PC-3 (cell line): Measurements from ENCODE around the gene CYB5B. TPM values are rescaled to one million over a fixed set of nuclear protein-coding genes. Genes with fewer than 3 reads are reported as not detected.
A peak's percentile ranks its signal among the peaks of the same experiment; 100 is the strongest.

Experiments used
- ATAC-seq: fragments of 200-7000 bp; cut with Tn5 transposase; 2 replicates; pipeline ENCODE4 v1.9.1; 2020; ENCODE audit warnings: mild to moderate bottlenecking, moderate library complexity
- BruUV-seq: library from RNA; stranded (reverse); fragments of 400-500 nt; replicated peaks from 2 replicates; lab custom pipeline; 2021; lab: Mats Ljungman, UMichigan
- CTCF ChIA-PET: fragments of 300-600 bp; sonication (Branson Sonifier 250); formaldehyde crosslinking; loops from one replicate; lab custom pipeline; 2022; ENCODE audit warnings: antibody characterized with exemption; lab: Charles Lee
- POLR2A ChIA-PET: fragments of 300-600 bp; sonication (Branson Sonifier 250); formaldehyde crosslinking; loops from one replicate; lab custom pipeline; 2022; ENCODE audit warnings: antibody characterized with exemption; ENCODE audit not compliant: unreplicated experiment; lab: Charles Lee
- DNase-seq: peaks from one replicate; pipeline ENCODE4 v3.0.0-alpha.2; 2015
- H2AFZ ChIP-seq: fragments of 300-600 bp; sonication (generic); 2 replicates; pipeline ENCODE4 v1.6.0; 2016; ENCODE audit warnings: antibody characterized with exemption, low read length
- H3F3A ChIP-seq: fragments of 300-600 bp; sonication (generic); one replicate; pipeline ENCODE4 v1.6.0; 2017; ENCODE audit warnings: antibody characterized with exemption, low read length, control low read depth, mild to moderate bottlenecking; ENCODE audit not compliant: unreplicated experiment
- H3K27ac ChIP-seq: fragments of 300-600 bp; sonication (generic); 2 replicates; pipeline ENCODE4 v1.5.1; 2016; ENCODE audit warnings: mild to moderate bottlenecking, low read length
- H3K27me3 ChIP-seq: fragments of 300-600 bp; sonication (generic); 2 replicates; pipeline ENCODE4 v1.6.1; 2016; ENCODE audit warnings: low read length, mixed read lengths
- H3K36me3 ChIP-seq: fragments of 300-600 bp; sonication (generic); 2 replicates; pipeline ENCODE4 v1.6.1; 2016; ENCODE audit warnings: low read depth, mixed run types, low read length, mixed read lengths
- H3K4me1 ChIP-seq: fragments of 300-600 bp; sonication (generic); 2 replicates; pipeline ENCODE4 v1.5.1; 2016; ENCODE audit warnings: low read length; ENCODE audit not compliant: insufficient read depth
- H3K4me2 ChIP-seq: fragments of 300-600 bp; sonication (generic); 2 replicates; pipeline ENCODE4 v1.6.0; 2016; ENCODE audit warnings: low read length
- H3K4me3 ChIP-seq: fragments of 300-600 bp; sonication (generic); 2 replicates; pipeline ENCODE4 v1.5.1; 2016; ENCODE audit warnings: mild to moderate bottlenecking, low read length, mixed read lengths
- H3K79me2 ChIP-seq: fragments of 300-600 bp; sonication (generic); 2 replicates; pipeline ENCODE4 v1.6.1; 2017; ENCODE audit warnings: low read length, mixed read lengths
- H3K9ac ChIP-seq: fragments of 300-600 bp; sonication (generic); 2 replicates; pipeline ENCODE4 v1.6.0; 2016; ENCODE audit warnings: mild to moderate bottlenecking, low read length
- H3K9me2 ChIP-seq: fragments of 300-600 bp; sonication (generic); replicated peaks from 2 replicates; pipeline ENCODE4 v1.6.1; 2016; ENCODE audit warnings: mixed run types, low read length, mixed read lengths
- H3K9me3 ChIP-seq: fragments of 300-600 bp; sonication (generic); 2 replicates; pipeline ENCODE4 v1.6.1; 2016; ENCODE audit warnings: low read length, mixed read lengths
- H4K20me1 ChIP-seq: fragments of 300-600 bp; sonication (generic); 2 replicates; pipeline ENCODE4 v1.6.1; 2016; ENCODE audit warnings: low read length, mixed read lengths
- EZH2 ChIP-seq: fragments of 300-600 bp; sonication (generic); IDR thresholded peaks from one replicate; pipeline ENCODE4 v1.6.1; 2017; ENCODE audit warnings: antibody characterized with exemption, mild to moderate bottlenecking, low read length; ENCODE audit not compliant: unreplicated experiment
- EZH2phosphoT487 ChIP-seq: fragments of 300-600 bp; sonication (generic); IDR thresholded peaks from 2 replicates; pipeline ENCODE4 v1.6.1; 2018; ENCODE audit warnings: mild to moderate bottlenecking, antibody characterized with exemption, low read length, borderline replicate concordance
- intact Hi-C: fragments of 100-400 bp; cut with micrococcal nuclease; formaldehyde crosslinking; loops from 2 replicates; pipeline ENCODE4 v1.9.0; 2023
- total RNA-seq: library from RNA; depleted of rRNA; stranded (reverse); fragments of >200 nt; gene quantifications from 2 replicates; pipeline ENCODE4 v1.2.3, GENCODE V29; 2014
- TF ChIP-seq, protein P1 (sequence below): fragments of 300-600 bp; sonication (generic); conservative IDR thresholded peaks from 2 replicates; pipeline ENCODE4 v1.5.1; 2017; ENCODE audit warnings: antibody characterized with exemption, low read depth, mild to moderate bottlenecking, low read length

CYB5B gene
- total RNA-seq, 1 experiment from 2014 or later: 64.5 TPM

DNA sequence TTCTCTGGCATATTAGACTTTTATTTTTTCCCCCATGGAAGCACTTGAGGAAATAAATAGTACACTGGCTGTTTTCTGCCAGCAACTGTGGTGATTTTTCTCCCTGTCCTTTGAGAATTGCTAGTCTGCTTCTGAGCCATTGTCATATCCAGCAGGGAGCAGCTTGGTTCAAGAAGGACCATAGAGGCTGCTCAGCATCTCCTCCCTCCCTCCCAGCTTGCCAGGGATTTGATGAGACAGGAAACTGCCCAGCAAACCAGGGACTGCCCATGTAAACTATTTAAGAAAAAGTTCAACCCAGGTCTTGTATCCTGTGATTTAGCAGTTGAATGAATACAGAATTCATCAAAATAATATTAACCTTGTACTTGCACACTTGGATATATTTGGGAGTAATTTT, 39.5 kb downstream of the CYB5B start:
- no peaks in the 10 kb centered on the region for H3K27me3 ChIP-seq
- no peaks in the 10 kb centered on the region for H3F3A ChIP-seq
- peaks cover 13% of the 10 kb centered on the region for H3K36me3 ChIP-seq
- no peak overlapping the region for H3K4me3 ChIP-seq
- H3K79me2 ChIP-seq: no peaks in the 10 kb centered on the region
- DNase-seq: no peak
- no peak overlapping the region for H3K9ac ChIP-seq
- BruUV-seq: no TSS peak
- no peak overlapping the region for H3K27ac ChIP-seq
- POLR2A ChIA-PET: no interaction called here
- peaks cover 21% of the 10 kb centered on the region for H3K4me1 ChIP-seq
- no peaks in the 10 kb centered on the region for H3K9me2 ChIP-seq
- no peaks in the 10 kb centered on the region for H4K20me1 ChIP-seq
- CTCF ChIA-PET: interaction anchor here (1.0 kb wide), 1 partner anchor 65 kb away, joined by 4 read pairs; no protein-coding TSS in a partner anchor
- intact Hi-C loops: loop anchor here (10.0 kb wide), 1 partner anchor 71 kb away; no protein-coding TSS in a partner anchor
- TF ChIP-seq, protein P1, sequence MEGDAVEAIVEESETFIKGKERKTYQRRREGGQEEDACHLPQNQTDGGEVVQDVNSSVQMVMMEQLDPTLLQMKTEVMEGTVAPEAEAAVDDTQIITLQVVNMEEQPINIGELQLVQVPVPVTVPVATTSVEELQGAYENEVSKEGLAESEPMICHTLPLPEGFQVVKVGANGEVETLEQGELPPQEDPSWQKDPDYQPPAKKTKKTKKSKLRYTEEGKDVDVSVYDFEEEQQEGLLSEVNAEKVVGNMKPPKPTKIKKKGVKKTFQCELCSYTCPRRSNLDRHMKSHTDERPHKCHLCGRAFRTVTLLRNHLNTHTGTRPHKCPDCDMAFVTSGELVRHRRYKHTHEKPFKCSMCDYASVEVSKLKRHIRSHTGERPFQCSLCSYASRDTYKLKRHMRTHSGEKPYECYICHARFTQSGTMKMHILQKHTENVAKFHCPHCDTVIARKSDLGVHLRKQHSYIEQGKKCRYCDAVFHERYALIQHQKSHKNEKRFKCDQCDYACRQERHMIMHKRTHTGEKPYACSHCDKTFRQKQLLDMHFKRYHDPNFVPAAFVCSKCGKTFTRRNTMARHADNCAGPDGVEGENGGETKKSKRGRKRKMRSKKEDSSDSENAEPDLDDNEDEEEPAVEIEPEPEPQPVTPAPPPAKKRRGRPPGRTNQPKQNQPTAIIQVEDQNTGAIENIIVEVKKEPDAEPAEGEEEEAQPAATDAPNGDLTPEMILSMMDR: no peak
- no peak for TF ChIP-seq EZH2
- no peak overlapping the region for H3K4me2 ChIP-seq
- H2AFZ ChIP-seq: no peak overlapping the region
- ATAC-seq: no peak
- H3K9me3 ChIP-seq: no peaks in the 10 kb centered on the region

DNA sequence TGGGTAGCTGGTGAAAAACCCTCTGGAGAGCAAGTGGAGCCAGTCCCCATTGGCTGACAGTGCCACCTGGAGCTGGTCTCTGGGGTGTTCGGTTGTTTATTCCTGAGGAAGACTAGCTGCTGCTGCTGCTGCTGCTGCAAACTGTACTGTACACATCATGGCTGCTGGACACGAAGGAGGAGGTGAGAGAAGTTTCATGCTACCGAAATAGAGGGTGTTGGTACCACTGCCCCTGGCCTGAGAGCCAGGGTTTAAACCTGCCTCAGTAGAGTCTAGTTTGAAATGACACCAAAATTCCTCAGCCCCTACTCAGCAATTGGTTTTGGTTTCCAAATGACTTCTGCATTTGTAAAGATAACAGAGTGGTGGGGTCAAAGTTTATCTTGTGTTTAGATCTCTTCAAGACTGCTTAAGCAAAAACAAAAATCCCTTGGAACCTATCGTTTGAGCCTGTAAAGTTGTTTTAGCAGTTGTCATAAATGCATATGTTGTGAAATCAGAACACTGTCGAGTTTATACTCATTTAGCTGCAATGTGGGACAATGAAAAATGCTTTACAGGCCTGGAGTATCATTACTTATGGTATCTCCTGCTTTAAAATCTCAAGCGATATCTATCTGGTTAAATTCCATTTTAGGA, 40.8 kb downstream of the CYB5B start:
- H2AFZ ChIP-seq: no peak overlapping the region
- H3K36me3 ChIP-seq: peaks cover 6% of the 10 kb centered on the region
- ATAC-seq (peak; percentile 44), DNase-seq (no peak)
- intact Hi-C loops: loop anchor here (5.0 to 10.0 kb wide), 3 partner anchors 48 to 102 kb away; partner anchors contain the start of gene NFAT5
- H3F3A ChIP-seq: no peaks in the 10 kb centered on the region
- H4K20me1 ChIP-seq: no peaks in the 10 kb centered on the region
- H3K9me2 ChIP-seq: no peaks in the 10 kb centered on the region
- no peaks in the 10 kb centered on the region for H3K27me3 ChIP-seq
- no peak overlapping the region for H3K4me2 ChIP-seq
- TF ChIP-seq, protein P1: peak; percentile 35; the same call in 1 of the 2 replicates
- TF ChIP-seq EZH2 (no peak), EZH2phosphoT487 (no peak)
- H3K9me3 ChIP-seq: no peaks in the 10 kb centered on the region
- no peak overlapping the region for H3K9ac ChIP-seq
- ChIA-PET CTCF (interaction anchor here (1.0 kb wide), 1 partner anchor 66 kb away, joined by 4 read pairs; no protein-coding TSS in a partner anchor), POLR2A (no interaction called here)
- no TSS peak for BruUV-seq
- H3K4me3 ChIP-seq: no peak overlapping the region
- no peak overlapping the region for H3K27ac ChIP-seq
- H3K4me1 ChIP-seq: peaks cover 21% of the 10 kb centered on the region
- no peaks in the 10 kb centered on the region for H3K79me2 ChIP-seq

DNA sequence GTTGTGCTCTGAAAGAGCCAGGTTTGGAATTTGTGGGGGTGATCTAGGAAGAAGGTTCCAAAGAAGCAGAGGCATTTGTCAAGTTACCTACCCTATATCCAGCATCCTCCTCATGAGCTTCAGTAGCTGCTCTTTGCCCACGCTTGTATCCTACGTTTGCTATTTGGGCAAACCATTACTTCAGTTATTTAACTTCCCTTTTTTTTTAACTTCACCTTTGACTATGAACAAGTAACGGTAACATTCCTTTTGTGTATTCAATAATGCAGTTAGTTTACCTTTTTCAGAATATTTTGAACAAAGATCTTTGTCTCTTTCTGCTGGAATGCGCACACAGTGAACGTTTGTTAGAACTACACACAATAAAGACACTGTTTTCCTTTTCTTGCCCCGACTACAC, 41.5 kb downstream of the CYB5B start:
- H3K9me3 ChIP-seq: no peaks in the 10 kb centered on the region
- no TSS peak for BruUV-seq
- POLR2A ChIA-PET: no interaction called here
- no peak for ATAC-seq
- no peak overlapping the region for H3K4me2 ChIP-seq
- TF ChIP-seq, protein P1: no peak
- TF ChIP-seq EZH2: no peak
- no peak for TF ChIP-seq EZH2phosphoT487
- no peak overlapping the region for H3K4me3 ChIP-seq
- no peaks in the 10 kb centered on the region for H4K20me1 ChIP-seq
- CTCF ChIA-PET: no interaction called here
- no peaks in the 10 kb centered on the region for H3K79me2 ChIP-seq
- no peak overlapping the region for H2AFZ ChIP-seq
- DNase-seq: no peak
- H3K9me2 ChIP-seq: no peaks in the 10 kb centered on the region
- intact Hi-C loops: loop anchor here (2.0 to 10.0 kb wide), 4 partner anchors 49 to 101 kb away; partner anchors contain the start of gene NFAT5
- no peaks in the 10 kb centered on the region for H3K27me3 ChIP-seq
- H3K36me3 ChIP-seq: peaks cover 6% of the 10 kb centered on the region
- H3F3A ChIP-seq: no peaks in the 10 kb centered on the region
- H3K4me1 ChIP-seq: peaks cover 21% of the 10 kb centered on the region
- no peak overlapping the region for H3K27ac ChIP-seq
- no peak overlapping the region for H3K9ac ChIP-seq
